Activated CD4-positive, alpha-beta T cell treated with anti-CD3 and anti-CD28 coated beads for 4 hours (primary cell): ENCODE data around the gene AGMO.

Source experiments
- DNase-seq, 2 donors: peaks; one replicate each; pipeline ENCODE4 v3.0.0-alpha.2; 2020

AGMO gene

GRCh38 chr7:15561835-15562234, at the start of gene AGMO:
Gene AGMO (minus strand): TSS chr7:15562015.
- no peak for DNase-seq

DNA sequence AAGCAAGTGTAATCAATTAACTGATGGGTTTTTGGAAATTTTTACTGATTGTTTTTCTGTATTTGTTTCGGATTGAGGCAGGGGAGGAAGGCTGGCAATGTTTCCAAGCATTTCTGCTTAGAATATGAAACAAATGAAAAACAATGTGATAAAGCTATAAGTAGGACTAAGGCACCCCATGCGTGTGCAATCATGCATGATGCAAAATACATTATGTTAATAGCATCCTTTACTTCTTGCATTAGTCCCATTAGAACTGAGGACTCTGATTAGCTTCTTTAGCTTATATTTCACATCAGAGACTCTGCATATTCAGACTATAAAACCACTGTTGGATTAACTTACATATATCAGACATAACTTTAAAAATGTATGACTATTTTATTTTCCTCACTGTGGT, 48.7 kb upstream of the AGMO start:
- no peak for DNase-seq

GRCh38 chr7:15609287-15609686, 47.5 kb upstream of the AGMO start:
- no peak for DNase-seq

DNA sequence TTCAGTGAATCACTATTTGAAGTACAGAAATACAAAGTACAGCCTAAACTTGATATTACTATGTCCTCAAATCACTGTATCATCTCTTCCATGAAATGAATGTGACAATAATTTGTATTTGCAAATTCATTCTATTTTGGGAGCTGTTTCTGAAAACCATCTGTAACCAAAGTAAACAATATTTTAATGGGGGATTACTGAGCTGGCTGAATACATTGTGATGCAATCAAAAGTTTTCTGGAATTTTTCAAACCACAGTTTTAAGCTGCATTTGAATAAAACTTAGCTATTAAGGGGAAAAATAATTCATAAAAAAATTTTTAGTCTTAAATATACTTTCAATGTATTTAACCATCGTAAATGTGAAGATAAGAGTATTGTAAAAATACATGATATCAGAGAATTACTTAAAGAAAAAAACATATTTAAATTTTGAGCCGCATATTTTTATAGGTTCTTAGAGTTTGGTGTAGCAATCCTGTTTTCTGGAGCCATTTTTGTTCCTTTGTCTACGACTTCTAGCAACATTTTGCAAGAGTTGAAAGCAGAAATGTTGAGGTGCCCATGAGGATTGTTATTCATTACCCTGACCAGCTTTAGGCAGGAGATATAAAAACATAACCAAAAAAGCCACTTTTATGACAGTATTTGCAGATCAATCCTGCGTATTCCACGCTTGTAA, 45.9 kb upstream of the AGMO start:
- no peak for DNase-seq

- no peak for DNase-seq
Measured at GRCh38 chr7:15606561-15606960, 44.7 kb upstream of the AGMO start.

DNA sequence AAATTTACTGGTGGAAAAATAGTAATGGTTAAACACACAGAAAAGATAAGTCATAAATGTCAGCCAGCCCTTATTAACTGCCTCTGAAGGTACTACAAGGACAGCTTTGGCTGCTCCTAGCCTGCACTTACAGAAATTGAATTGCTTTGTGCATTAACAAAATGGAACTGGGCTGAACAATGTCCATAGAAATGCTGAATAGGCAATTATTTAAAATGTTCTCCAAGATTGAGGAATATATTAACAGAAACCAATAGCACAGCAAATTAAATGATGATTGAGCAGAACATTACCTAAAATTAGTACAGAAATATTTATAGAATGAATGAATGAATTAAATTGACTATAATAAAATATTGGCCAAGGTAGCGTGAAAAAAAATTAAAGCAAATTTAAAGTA, 42.4 kb upstream of the AGMO start:
- no peak for DNase-seq

DNA sequence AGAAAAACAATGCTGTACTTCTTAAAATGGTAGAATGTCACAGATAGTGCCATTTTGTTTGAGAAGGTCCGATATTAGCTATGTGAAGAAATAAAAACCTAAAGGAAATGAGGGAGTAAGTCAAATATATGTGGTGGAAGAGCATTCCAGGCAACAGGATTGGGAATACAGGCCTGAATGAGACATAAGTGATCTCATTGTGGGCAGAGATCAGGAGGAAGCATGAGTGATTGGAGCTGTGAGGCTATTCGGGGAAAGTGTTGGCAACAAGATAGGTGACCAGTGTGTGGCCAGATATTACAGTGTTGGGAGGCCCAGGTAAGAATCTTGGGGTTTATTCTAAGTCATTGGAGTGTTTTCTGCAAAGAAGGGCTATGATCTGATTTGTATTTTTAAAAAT, 41.3 kb upstream of the AGMO start:
- no peak for DNase-seq

GRCh38 chr7:15602236-15602635, 40.4 kb upstream of the AGMO start:
- no peak for DNase-seq

- no peak for DNase-seq
Measured at GRCh38 chr7:15601175-15601574, 39.4 kb upstream of the AGMO start.

- no peak for DNase-seq
Measured at GRCh38 chr7:15600298-15600697, 38.5 kb upstream of the AGMO start.

DNA sequence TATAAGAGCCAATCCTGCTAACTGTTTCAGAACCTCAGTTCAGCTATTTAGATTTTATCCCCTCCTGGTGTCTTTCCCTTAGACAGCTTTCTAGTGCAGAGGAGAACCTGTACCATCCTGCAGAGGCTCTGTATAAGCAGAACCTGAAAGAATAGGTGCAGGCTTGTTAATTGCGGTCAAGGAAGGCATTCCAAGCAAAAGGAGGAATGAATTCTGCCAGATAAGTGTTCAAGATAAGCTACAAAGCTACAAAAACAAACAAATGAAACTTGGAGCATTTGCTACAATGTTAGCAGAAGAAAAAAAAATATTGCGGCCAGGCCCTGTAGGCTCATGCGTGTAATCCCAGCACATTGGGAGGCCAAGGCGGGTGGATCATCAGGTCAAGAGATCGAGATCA, 32.6 kb upstream of the AGMO start:
- no peak for DNase-seq

DNA sequence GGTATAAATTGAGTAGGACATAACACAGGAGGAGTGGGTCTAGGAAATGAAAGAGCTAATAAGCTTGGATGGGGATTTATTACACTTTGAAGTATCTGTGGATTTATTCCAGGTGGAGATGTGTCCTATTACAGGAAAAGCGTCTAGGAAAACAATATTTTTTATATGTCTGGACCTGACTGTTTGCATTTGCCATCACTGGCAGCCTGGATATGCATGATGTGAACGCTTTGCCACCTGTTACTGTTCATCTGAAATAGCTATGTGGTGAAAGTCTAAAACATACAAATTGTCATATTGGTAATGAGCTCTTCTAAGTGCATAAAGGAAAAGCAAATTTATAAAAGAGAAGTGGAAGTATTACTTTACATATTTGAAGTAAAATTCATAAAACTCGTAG, 31.6 kb upstream of the AGMO start:
- DNase-seq = no peak

DNA sequence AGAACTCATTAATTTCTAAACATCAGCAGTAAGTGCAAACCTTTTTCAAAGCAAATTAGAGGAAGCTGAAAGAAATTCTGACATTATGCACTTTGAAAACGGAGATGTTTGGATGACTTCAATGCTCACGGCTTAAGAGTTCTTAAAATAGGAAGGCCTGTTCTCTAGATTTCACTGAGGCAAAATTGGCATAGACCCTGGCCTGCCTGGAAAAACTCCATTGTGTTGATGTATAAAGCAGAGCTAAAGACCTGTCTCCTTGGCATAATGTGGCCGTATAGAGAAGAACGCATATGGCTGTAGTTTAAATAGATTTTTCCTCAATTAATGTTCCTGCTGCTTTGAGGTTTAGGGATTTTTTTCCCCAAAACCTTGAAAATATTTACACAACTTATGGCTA, 24.5 kb upstream of the AGMO start:
- DNase-seq = no peak

DNA sequence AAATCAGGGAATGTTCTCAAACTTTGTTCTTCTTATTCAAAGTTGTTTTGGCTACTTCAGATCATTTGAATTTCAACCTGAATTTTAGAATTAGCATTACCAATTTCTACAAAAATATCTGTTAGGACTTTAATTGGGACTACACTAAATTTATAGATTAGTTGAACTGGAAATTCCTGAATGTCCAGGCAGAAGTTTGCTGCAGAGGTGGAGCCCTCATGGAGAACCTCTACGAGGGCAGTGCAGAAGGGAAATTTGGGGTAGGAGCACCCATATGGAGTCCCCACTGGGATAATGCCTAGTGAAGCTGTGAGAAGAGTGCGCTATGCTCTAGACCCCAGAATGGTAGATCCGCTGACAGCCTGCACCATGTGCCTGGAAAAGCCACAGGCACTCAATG, 22.8 kb upstream of the AGMO start:
- DNase-seq = no peak

- no peak for DNase-seq
Measured at GRCh38 chr7:15582773-15583172, 21.0 kb upstream of the AGMO start.

DNA sequence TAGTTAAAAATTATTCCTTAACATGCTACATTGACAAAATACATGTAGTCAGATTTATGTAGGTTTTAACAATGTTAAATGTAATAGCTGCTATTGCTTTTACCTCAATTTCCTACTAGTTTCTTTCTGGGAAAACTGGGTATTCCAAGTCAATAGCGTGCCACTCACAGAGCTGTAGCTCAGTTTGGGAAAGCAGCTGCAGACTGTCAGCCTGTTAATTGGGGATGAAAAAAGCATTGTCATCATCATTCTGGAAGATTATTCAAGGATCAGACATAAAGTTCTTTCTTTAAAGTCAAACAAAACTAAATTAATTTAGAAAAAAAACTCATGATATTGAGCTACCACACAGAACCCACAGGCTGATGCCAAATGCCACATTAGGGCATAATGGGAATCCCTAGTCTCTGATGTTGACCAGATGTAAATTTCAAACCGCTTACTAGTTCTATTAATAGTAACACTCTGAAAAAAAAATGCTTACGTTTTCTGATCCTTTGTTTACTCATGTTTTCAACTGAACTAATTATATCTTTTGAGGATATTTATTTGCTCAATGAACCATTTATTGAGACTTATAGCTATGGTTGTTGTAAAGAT, 19.6 kb upstream of the AGMO start:
- DNase-seq = no peak

GRCh38 chr7:15580604-15581351, 19.0 kb upstream of the AGMO start:
- no peak for DNase-seq

- DNase-seq = no peak
Measured at GRCh38 chr7:15577600-15577999, 15.8 kb upstream of the AGMO start.

DNA sequence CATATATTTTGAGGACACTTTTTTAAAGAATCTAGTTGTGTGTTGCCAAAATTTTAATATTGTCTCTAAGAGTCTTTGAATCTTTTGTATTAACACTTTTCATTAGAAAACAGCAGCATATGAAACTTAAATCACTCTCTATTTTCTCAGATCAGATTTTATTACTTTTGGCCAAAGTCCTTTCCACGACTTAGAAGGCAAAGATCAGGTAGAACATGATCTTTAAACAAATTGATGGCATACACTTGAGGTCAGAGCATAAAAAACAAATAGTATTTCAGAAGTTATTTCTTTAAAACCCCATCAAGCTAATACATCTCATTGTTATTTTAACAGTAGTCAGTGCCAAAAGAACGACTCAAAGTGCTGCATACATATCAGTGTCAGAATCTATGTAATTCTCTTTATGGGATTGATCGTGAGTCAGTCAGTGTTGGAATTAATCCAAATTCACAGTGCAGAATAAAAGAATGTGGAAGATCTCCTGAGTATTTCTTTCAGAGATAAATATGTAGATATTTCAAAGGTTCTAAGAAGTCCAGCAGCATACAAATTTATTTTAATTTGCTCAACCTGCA, 9.6 kb upstream of the AGMO start:
- no peak for DNase-seq

GRCh38 chr7:15567652-15568051, 5.8 kb upstream of the AGMO start:
- no peak for DNase-seq

DNA sequence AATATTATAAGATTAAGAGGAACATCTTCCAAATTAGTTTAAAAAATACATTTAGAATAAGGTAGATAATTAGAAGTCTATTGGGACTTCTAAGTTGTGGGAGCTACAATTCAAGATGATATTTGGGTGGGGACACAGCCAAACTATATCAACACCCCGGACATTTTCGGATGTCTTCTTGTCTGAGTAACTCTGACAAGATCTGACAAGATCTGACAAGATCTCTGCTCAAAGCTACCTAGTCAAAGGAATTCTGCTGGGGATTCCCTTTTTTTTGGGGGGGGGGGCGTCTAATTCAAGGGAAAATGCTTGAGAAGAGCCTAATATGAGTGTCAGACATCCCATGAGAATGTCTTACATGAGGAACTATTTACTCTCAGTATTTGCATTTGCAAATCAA, 5.2 kb upstream of the AGMO start:
- no peak for DNase-seq

DNA sequence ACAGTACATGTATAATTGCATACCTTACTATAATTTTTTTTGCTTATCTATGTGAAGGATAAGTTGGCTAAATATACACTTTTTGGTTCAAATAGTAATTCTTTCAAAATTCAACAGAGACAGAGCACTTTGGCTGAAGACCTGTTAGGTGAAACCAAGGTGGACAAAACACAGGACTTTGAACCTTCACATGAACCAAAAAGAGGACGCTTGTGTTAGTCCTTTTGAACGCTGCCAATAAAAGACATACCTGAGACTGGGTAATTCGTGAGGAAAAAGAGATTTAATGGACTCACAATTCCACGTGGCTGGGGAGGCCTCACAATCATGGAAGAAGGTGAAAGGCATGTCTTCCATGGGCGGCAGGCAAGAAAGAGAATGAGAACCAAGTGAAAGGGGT, 4.7 kb upstream of the AGMO start:
- no peak for DNase-seq

- DNase-seq = no peak
Measured at GRCh38 chr7:15560968-15561367, 847 bp downstream of the AGMO start.

- no peak for DNase-seq
Measured at GRCh38 chr7:15559416-15559928, 2.3 kb downstream of the AGMO start.
